Measurements from ENCODE around the gene VAMP5. TPM values are rescaled to one million over a fixed set of nuclear protein-coding genes. Genes with fewer than 3 reads are reported as not detected.

The VAMP5 gene
- total RNA-seq, 1 donor from 2014 or later: not detected

GRCh38 chr2:85551698-85552678 is 32.2 kb upstream of the VAMP5 start:
- no peak overlapping the region for H3K27ac ChIP-seq

GRCh38 chr2:85553184-85553583 is 31.0 kb upstream of the VAMP5 start:
- H3K4me3 ChIP-seq: no peak overlapping the region
- H3K27ac Mint-ChIP-seq: no peak overlapping the region
- H3K36me3 ChIP-seq: no peaks in the 10 kb centered on the region
- H3K4me2 ChIP-seq: no peak overlapping the region
- peaks cover 16% of the 10 kb centered on the region for H3F3A ChIP-seq (ENCODE audit: low read depth)
- H3K27me3 Mint-ChIP-seq (ENCODE audit: insufficient read depth, low read depth): no peaks in the 10 kb centered on the region
- H2AFZ ChIP-seq (replicated peaks): no peak overlapping the region
- no peaks in the 10 kb centered on the region for H3K9me3 Mint-ChIP-seq
- H3K9me3 ChIP-seq (ENCODE audit: low read depth): no peaks in the 10 kb centered on the region
- H4K20me1 ChIP-seq (ENCODE audit: low read depth): peaks cover 6% of the 10 kb centered on the region
- no peak for DNase-seq (ENCODE audit: low spot score)
- peaks cover 23% of the 10 kb centered on the region for H3K36me3 Mint-ChIP-seq
- H3K27ac ChIP-seq: no peak overlapping the region
- no peak overlapping the region for H3K4me3 Mint-ChIP-seq
- peaks cover 7% of the 10 kb centered on the region for H3K79me2 ChIP-seq (ENCODE audit: low read depth)
- no peak overlapping the region for H3K9ac ChIP-seq
- H3K27me3 ChIP-seq: no peaks in the 10 kb centered on the region
- TF ChIP-seq EZH2phosphoT487 (IDR thresholded peaks at IDR 0.05): no peak
- TF ChIP-seq EZH2 (IDR thresholded peaks at IDR 0.05): no peak
- no peak for TF ChIP-seq CTCF (IDR thresholded peaks at IDR 0.05)
- no peaks in the 10 kb centered on the region for H3K4me1 Mint-ChIP-seq
- no peaks in the 10 kb centered on the region for H3K4me1 ChIP-seq

More at GRCh38 chr2:85551698-85552678, 32.2 kb upstream of the VAMP5 start:
- H3K4me2 ChIP-seq: no peak overlapping the region
- H3K36me3 ChIP-seq: no peaks in the 10 kb centered on the region
- H3K79me2 ChIP-seq (ENCODE audit: low read depth): no peaks in the 10 kb centered on the region
- peaks cover 6% of the 10 kb centered on the region for H4K20me1 ChIP-seq (ENCODE audit: low read depth)
- H2AFZ ChIP-seq (replicated peaks): no peak overlapping the region
- H3K4me1 Mint-ChIP-seq: no peaks in the 10 kb centered on the region
- no peak overlapping the region for H3K9ac ChIP-seq
- H3K27me3 Mint-ChIP-seq (ENCODE audit: insufficient read depth, low read depth): peaks cover 4% of the 10 kb centered on the region
- H3K27ac Mint-ChIP-seq: no peak overlapping the region
- TF ChIP-seq EZH2phosphoT487 (IDR thresholded peaks at IDR 0.05): no peak
- TF ChIP-seq EZH2 (IDR thresholded peaks at IDR 0.05): no peak
- TF ChIP-seq CTCF (IDR thresholded peaks at IDR 0.05): peak; percentile 92
- peak overlapping the region; percentile 15 for H3K4me3 Mint-ChIP-seq
- H3K9me3 Mint-ChIP-seq: no peaks in the 10 kb centered on the region
- peak; percentile 81 for DNase-seq (ENCODE audit: low spot score)
- peaks cover 22% of the 10 kb centered on the region for H3K36me3 Mint-ChIP-seq
- no peaks in the 10 kb centered on the region for H3K27me3 ChIP-seq
- H3K4me1 ChIP-seq: no peaks in the 10 kb centered on the region
- no peak overlapping the region for H3K4me3 ChIP-seq
- no peaks in the 10 kb centered on the region for H3K9me3 ChIP-seq (ENCODE audit: low read depth)
- H3F3A ChIP-seq (ENCODE audit: low read depth): peaks cover 27% of the 10 kb centered on the region

GRCh38 chr2:85554980-85555612 is 29.1 kb upstream of the VAMP5 start:
- Histone ChIP-seq H2AFZ (replicated peaks) (no peak overlapping the region), H4K20me1 (ENCODE audit: low read depth) (peaks cover 6% of the 10 kb centered on the region), H3K27ac (no peak overlapping the region), H3K9ac (no peak overlapping the region), H3K9me3 (ENCODE audit: low read depth) (no peaks in the 10 kb centered on the region), H3K27me3 (no peaks in the 10 kb centered on the region), H3K36me3 (no peaks in the 10 kb centered on the region), H3K79me2 (ENCODE audit: low read depth) (peaks cover 26% of the 10 kb centered on the region), H3K4me2 (no peak overlapping the region), H3K4me1 (no peaks in the 10 kb centered on the region), H3F3A (ENCODE audit: low read depth) (peaks cover 6% of the 10 kb centered on the region), H3K4me3 (no peak overlapping the region)
- TF ChIP-seq EZH2 (IDR thresholded peaks at IDR 0.05): no peak
- TF ChIP-seq EZH2phosphoT487 (IDR thresholded peaks at IDR 0.05): no peak
- TF ChIP-seq CTCF (IDR thresholded peaks at IDR 0.05): no peak
- Mint-ChIP-seq H3K9me3 (no peaks in the 10 kb centered on the region), H3K4me1 (peaks cover 12% of the 10 kb centered on the region), H3K36me3 (peaks cover 24% of the 10 kb centered on the region), H3K4me3 (no peak overlapping the region), H3K27me3 (ENCODE audit: insufficient read depth, low read depth) (no peaks in the 10 kb centered on the region), H3K27ac (no peak overlapping the region)
- no peak for DNase-seq (ENCODE audit: low spot score)
